ENCODE data around the gene PKN1. TPM values are rescaled to one million over a fixed set of nuclear protein-coding genes. Genes with fewer than 3 reads are reported as not detected.
"Not testable (repeated sequence)": the region's sequence is repeated elsewhere in the genome, so short reads cannot be mapped to it uniquely, and the experiment has no call there.

Gene PKN1
- total RNA-seq, 1 donor from 2014 or later = 57.9 TPM

DNA sequence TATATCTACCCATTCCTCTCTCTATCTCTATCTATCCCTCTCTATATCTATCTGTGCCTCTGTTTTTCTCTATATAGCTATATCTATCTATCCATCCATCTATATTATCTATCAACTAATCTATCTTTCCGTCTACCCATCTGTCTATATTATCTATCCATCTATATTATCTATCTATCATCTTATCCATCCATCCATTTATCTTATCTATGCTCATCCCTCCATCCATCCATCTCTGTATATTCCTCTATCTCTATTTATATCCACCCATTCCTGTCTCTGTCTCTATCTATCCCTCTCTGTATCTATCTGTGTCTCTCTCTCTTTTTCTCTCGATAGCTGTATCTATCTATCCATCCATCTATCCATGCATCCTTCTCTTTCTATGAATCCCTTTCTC lies 27.8 kb downstream of the PKN1 start:
- Histone ChIP-seq H3K4me1 (ENCODE audit: control insufficient read depth in 3 of 3, insufficient read depth in 3 of 3, low read length in 3 of 3) (no peaks in the 10 kb centered on the region), H3K9me3 (ENCODE audit: control insufficient read depth in 3 of 3, low read length in 3 of 3) (no peaks in the 10 kb centered on the region), H3K4me3 (ENCODE audit: low read length in 3 of 3) (no peak overlapping the region), H3K27me3 (ENCODE audit: control insufficient read depth in 3 of 3, insufficient read depth in 3 of 3, low read length in 3 of 3) (no peaks in the 10 kb centered on the region), H3K27ac (ENCODE audit: low read depth, low read length) (no peak overlapping the region), H3K36me3 (ENCODE audit: control insufficient read depth in 3 of 3, insufficient read depth in 3 of 3, low read length in 3 of 3) (peaks cover 33 to 42% (median 41%) of the 10 kb centered on the region in 3 donors), H3K9ac (ENCODE audit: low read depth in 1 of 3, low read length in 3 of 3) (no peak overlapping the region)

GRCh38 chr19:14462401-14462800 lies 29.3 kb downstream of the PKN1 start:
- H3K36me3 ChIP-seq (ENCODE audit: control insufficient read depth in 3 of 3, insufficient read depth in 3 of 3, low read length in 3 of 3) = peaks cover 33 to 44% (median 41%) of the 10 kb centered on the region in 3 donors
- not testable (repeated sequence) for H3K4me3 ChIP-seq (ENCODE audit: low read length in 3 of 3); H3K9me3 ChIP-seq (ENCODE audit: control insufficient read depth in 3 of 3, low read length in 3 of 3); H3K27ac ChIP-seq (ENCODE audit: low read depth, low read length); H3K27me3 ChIP-seq (ENCODE audit: control insufficient read depth in 3 of 3, insufficient read depth in 3 of 3, low read length in 3 of 3); H3K9ac ChIP-seq (ENCODE audit: low read depth in 1 of 3, low read length in 3 of 3); H3K4me1 ChIP-seq (ENCODE audit: control insufficient read depth in 3 of 3, insufficient read depth in 3 of 3, low read length in 3 of 3)

DNA sequence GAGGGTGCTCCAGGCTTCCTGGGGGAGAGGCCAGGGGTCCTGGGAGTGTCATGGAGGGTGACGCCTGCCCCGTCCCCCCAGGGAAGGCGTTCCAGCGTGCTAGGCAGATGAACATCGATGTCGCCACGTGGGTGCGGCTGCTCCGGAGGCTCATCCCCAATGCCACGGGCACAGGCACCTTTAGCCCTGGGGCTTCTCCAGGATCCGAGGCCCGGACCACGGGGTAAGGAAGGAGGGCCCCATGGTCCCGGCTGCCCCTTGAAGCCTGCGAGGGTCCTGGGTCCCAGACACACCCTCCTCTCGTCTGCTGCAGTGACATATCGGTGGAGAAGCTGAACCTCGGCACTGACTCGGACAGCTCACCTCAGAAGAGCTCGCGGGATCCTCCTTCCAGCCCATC lies 30.6 kb downstream of the PKN1 start:
- Histone ChIP-seq H3K27me3 (ENCODE audit: control insufficient read depth in 3 of 3, insufficient read depth in 3 of 3, low read length in 3 of 3) (no peaks in the 10 kb centered on the region), H3K4me3 (ENCODE audit: low read length in 3 of 3) (no peak overlapping the region), H3K9me3 (ENCODE audit: control insufficient read depth in 3 of 3, low read length in 3 of 3) (no peaks in the 10 kb centered on the region), H3K9ac (ENCODE audit: low read depth in 1 of 3, low read length in 3 of 3) (no peak overlapping the region), H3K36me3 (ENCODE audit: control insufficient read depth in 3 of 3, insufficient read depth in 3 of 3, low read length in 3 of 3) (peaks cover 29 to 43% (median 41%) of the 10 kb centered on the region in 3 donors), H3K4me1 (ENCODE audit: control insufficient read depth in 3 of 3, insufficient read depth in 3 of 3, low read length in 3 of 3) (no peaks in the 10 kb centered on the region), H3K27ac (ENCODE audit: low read depth, low read length) (no peak overlapping the region)

- no peak overlapping the region for H3K27ac ChIP-seq (ENCODE audit: low read depth, low read length)
- H3K36me3 ChIP-seq (ENCODE audit: control insufficient read depth in 3 of 3, insufficient read depth in 3 of 3, low read length in 3 of 3) = peaks cover 31 to 50% (median 42%) of the 10 kb centered on the region in 3 donors
- no peaks in the 10 kb centered on the region for H3K9me3 ChIP-seq (ENCODE audit: control insufficient read depth in 3 of 3, low read length in 3 of 3)
- H3K4me1 ChIP-seq (ENCODE audit: control insufficient read depth in 3 of 3, insufficient read depth in 3 of 3, low read length in 3 of 3) = peaks cover 2 to 5% (median 2%) of the 10 kb centered on the region in 3 donors
- no peak overlapping the region for H3K9ac ChIP-seq (ENCODE audit: low read depth in 1 of 3, low read length in 3 of 3)
- H3K27me3 ChIP-seq (ENCODE audit: control insufficient read depth in 3 of 3, insufficient read depth in 3 of 3, low read length in 3 of 3) = peaks cover 0 to 2% (median 2%) of the 10 kb centered on the region in 3 donors
- no peak overlapping the region for H3K4me3 ChIP-seq (ENCODE audit: low read length in 3 of 3)
Measured at GRCh38 chr19:14467391-14467790, 34.3 kb downstream of the PKN1 start.

DNA sequence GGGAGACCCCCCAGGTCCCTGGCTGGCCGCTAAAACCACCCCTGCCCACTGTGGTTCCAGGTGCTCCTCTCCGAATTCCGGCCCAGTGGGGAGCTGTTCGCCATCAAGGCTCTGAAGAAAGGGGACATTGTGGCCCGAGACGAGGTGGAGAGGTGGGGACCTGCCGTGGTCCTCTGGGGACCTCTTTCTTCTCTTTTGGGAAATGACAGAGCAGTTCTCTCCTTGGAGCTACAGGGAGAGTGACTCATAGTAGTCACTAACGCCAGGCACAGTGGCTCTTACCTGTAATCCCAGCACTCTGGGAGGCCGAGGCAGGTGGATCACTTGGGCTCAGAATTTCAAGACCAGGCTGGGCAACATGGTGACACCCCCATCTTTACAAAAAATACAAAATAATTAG lies 34.7 kb downstream of the PKN1 start:
- H3K27ac ChIP-seq (ENCODE audit: low read depth, low read length) = no peak overlapping the region
- peaks cover 30 to 46% (median 39%) of the 10 kb centered on the region in 3 donors for H3K36me3 ChIP-seq (ENCODE audit: control insufficient read depth in 3 of 3, insufficient read depth in 3 of 3, low read length in 3 of 3)
- no peak overlapping the region for H3K4me3 ChIP-seq (ENCODE audit: low read length in 3 of 3)
- no peaks in the 10 kb centered on the region for H3K9me3 ChIP-seq (ENCODE audit: control insufficient read depth in 3 of 3, low read length in 3 of 3)
- H3K4me1 ChIP-seq (ENCODE audit: control insufficient read depth in 3 of 3, insufficient read depth in 3 of 3, low read length in 3 of 3) = peaks cover 5 to 7% (median 5%) of the 10 kb centered on the region in 3 donors
- peaks cover 0 to 7% (median 4%) of the 10 kb centered on the region in 3 donors for H3K27me3 ChIP-seq (ENCODE audit: control insufficient read depth in 3 of 3, insufficient read depth in 3 of 3, low read length in 3 of 3)
- H3K9ac ChIP-seq (ENCODE audit: low read depth in 1 of 3, low read length in 3 of 3) = no peak overlapping the region

DNA sequence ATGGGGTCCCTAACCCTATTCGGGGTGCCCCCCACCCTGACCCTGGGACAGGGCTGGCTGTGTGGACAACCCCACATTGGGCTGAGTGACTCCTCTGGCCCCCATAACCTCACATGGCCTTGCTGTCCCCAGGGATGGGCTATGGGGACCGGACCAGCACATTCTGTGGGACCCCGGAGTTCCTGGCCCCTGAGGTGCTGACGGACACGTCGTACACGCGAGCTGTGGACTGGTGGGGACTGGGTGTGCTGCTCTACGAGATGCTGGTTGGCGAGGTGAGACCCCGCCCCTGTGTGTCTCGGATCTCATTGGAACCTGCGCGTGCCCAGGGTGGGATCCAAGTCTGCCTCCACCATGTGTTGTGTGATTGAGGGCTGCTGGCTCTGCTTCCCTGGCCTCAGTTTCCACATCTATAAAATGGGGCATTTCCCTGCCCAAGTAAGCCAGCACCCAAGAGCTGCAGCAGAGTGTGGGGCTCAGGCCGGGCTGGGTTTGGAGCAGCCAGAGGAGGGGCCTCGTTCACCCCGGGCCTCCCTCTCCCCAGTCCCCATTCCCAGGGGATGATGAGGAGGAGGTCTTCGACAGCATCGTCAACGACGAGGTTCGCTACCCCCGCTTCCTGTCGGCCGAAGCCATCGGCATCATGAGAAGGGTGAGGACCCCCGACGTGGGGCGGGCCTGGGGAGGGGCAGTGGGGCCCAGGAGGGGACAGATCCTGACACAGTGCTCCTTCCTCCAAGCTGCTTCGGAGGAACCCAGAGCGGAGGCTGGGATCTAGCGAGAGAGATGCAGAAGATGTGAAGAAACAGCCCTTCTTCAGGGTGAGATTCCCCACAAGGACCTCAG lies 37.1 kb downstream of the PKN1 start:
- Histone ChIP-seq H3K9ac (ENCODE audit: low read depth in 1 of 3, low read length in 3 of 3) (no peak overlapping the region), H3K36me3 (ENCODE audit: control insufficient read depth in 3 of 3, insufficient read depth in 3 of 3, low read length in 3 of 3) (peaks cover 18 to 30% (median 22%) of the 10 kb centered on the region in 3 donors)

DNA sequence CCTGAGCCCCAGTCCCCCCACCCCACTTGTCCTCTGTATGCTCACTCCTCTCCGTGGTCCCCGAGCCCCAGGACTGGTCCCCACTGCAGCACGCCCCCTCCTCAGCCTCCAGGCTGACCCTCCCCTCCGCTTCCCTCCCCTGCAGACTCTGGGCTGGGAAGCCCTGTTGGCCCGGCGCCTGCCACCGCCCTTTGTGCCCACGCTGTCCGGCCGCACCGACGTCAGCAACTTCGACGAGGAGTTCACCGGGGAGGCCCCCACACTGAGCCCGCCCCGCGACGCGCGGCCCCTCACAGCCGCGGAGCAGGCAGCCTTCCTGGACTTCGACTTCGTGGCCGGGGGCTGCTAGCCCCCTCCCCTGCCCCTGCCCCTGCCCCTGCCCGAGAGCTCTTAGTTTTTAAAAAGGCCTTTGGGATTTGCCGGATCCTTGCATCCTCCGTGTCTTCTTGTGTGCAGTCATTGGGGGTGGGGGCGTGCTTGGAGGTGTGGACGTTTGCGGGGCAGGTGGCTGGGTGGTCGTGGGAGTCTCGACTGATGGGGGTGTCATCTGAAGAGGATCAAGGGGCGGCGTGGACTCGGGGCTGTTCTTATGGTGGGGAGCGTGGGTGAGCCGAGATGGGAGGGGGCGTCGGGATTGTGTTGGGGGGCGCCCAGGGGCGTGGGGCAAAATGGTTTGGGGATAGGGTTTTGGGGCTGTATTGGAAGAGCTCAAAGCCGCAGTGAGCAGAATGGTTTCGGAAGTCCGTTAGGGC lies 38.5 kb downstream of the PKN1 start:
- Histone ChIP-seq H3K9ac (ENCODE audit: low read depth in 1 of 3, low read length in 3 of 3) (no peak overlapping the region), H3K4me3 (ENCODE audit: low read length in 3 of 3) (no peak overlapping the region), H3K36me3 (ENCODE audit: control insufficient read depth in 3 of 3, insufficient read depth in 3 of 3, low read length in 3 of 3) (peaks cover 15 to 25% (median 22%) of the 10 kb centered on the region in 3 donors), H3K9me3 (ENCODE audit: control insufficient read depth in 3 of 3, low read length in 3 of 3) (no peaks in the 10 kb centered on the region), H3K27me3 (ENCODE audit: control insufficient read depth in 3 of 3, insufficient read depth in 3 of 3, low read length in 3 of 3) (peaks cover 16 to 36% (median 21%) of the 10 kb centered on the region in 3 donors), H3K4me1 (ENCODE audit: control insufficient read depth in 3 of 3, insufficient read depth in 3 of 3, low read length in 3 of 3) (peaks cover 5 to 26% (median 12%) of the 10 kb centered on the region in 3 donors), H3K27ac (ENCODE audit: low read depth, low read length) (no peak overlapping the region)

More for the DNA sequence above, 37.1 kb downstream of the PKN1 start:
- no peaks in the 10 kb centered on the region for H3K9me3 ChIP-seq (ENCODE audit: control insufficient read depth in 3 of 3, low read length in 3 of 3)
- H3K4me3 ChIP-seq (ENCODE audit: low read length in 3 of 3) = no peak overlapping the region
- H3K4me1 ChIP-seq (ENCODE audit: control insufficient read depth in 3 of 3, insufficient read depth in 3 of 3, low read length in 3 of 3) = peaks cover 5 to 26% (median 10%) of the 10 kb centered on the region in 3 donors
- no peak overlapping the region for H3K27ac ChIP-seq (ENCODE audit: low read depth, low read length)
- H3K27me3 ChIP-seq (ENCODE audit: control insufficient read depth in 3 of 3, insufficient read depth in 3 of 3, low read length in 3 of 3) = peaks cover 13 to 26% (median 13%) of the 10 kb centered on the region in 3 donors

- Histone ChIP-seq H3K36me3 (ENCODE audit: control insufficient read depth in 3 of 3, insufficient read depth in 3 of 3, low read length in 3 of 3) (peaks cover 15 to 26% (median 22%) of the 10 kb centered on the region in 3 donors), H3K9ac (ENCODE audit: low read depth in 1 of 3, low read length in 3 of 3) (no peak overlapping the region), H3K4me3 (ENCODE audit: low read length in 3 of 3) (no peak overlapping the region), H3K9me3 (ENCODE audit: control insufficient read depth in 3 of 3, low read length in 3 of 3) (no peaks in the 10 kb centered on the region), H3K4me1 (ENCODE audit: control insufficient read depth in 3 of 3, insufficient read depth in 3 of 3, low read length in 3 of 3) (peaks cover 5 to 26% (median 12%) of the 10 kb centered on the region in 3 donors), H3K27ac (ENCODE audit: low read depth, low read length) (no peak overlapping the region), H3K27me3 (ENCODE audit: control insufficient read depth in 3 of 3, insufficient read depth in 3 of 3, low read length in 3 of 3) (peaks cover 16 to 43% (median 26%) of the 10 kb centered on the region in 3 donors)
Measured at GRCh38 chr19:14472202-14472938, 39.3 kb downstream of the PKN1 start.

- Histone ChIP-seq H3K36me3 (ENCODE audit: control insufficient read depth in 3 of 3, insufficient read depth in 3 of 3, low read length in 3 of 3) (peaks cover 16 to 29% (median 19%) of the 10 kb centered on the region in 3 donors), H3K9ac (ENCODE audit: low read depth in 1 of 3, low read length in 3 of 3) (peak overlapping the region in 1 of 3 donors; percentile 16), H3K4me1 (ENCODE audit: control insufficient read depth in 3 of 3, insufficient read depth in 3 of 3, low read length in 3 of 3) (peaks cover 5 to 26% (median 13%) of the 10 kb centered on the region in 3 donors), H3K27me3 (ENCODE audit: control insufficient read depth in 3 of 3, insufficient read depth in 3 of 3, low read length in 3 of 3) (peaks cover 16 to 52% (median 26%) of the 10 kb centered on the region in 3 donors), H3K4me3 (ENCODE audit: low read length in 3 of 3) (peak overlapping the region in 1 of 3 donors; percentile 35), H3K27ac (ENCODE audit: low read depth, low read length) (no peak overlapping the region), H3K9me3 (ENCODE audit: control insufficient read depth in 3 of 3, low read length in 3 of 3) (no peaks in the 10 kb centered on the region)
Measured at GRCh38 chr19:14473073-14473977, 40.2 kb downstream of the PKN1 start.

All from skeletal muscle tissue (tissue), 4 donors.